CD4-positive, alpha-beta T cell (primary cell): ENCODE results near the gene RAB17. TPM values are rescaled to one million over a fixed set of nuclear protein-coding genes. Genes with fewer than 3 reads are reported as not detected.

ENCODE experiments used
- ATAC-seq: fragments of 200-7000 bp; cut with Tn5 transposase; one replicate; pipeline ENCODE4 v1.10.0; 2022; ENCODE audit warnings: mild to moderate bottlenecking; ENCODE audit not compliant: poor library complexity
- CTCF ChIA-PET: fragments of 350-600 bp; sonication (Branson Sonifier 250); formaldehyde crosslinking; loops from one replicate; lab custom pipeline; 2021; ENCODE audit warnings: antibody characterized with exemption, inconsistent platforms; lab: Charles Lee
- POLR2A ChIA-PET: fragments of 350-600 bp; sonication (Branson Sonifier 250); formaldehyde crosslinking; loops from one replicate; lab custom pipeline; 2021; ENCODE audit warnings: antibody characterized with exemption, inconsistent platforms; lab: Charles Lee
- DNase-seq, 14 experiments: peaks; one replicate each; pipeline ENCODE4 v3.0.0-alpha.2; 2013 to 2020; ENCODE audit warnings: mixed read lengths in 2 of 14
- H3K27ac ChIP-seq, 2 donors: one replicate each; pipeline versions ENCODE4 v1.5.1 to v1.7.0; 2013; ENCODE audit warnings: low read length in 2 of 2, low read depth in 1 of 2, mild to moderate bottlenecking in 1 of 2
- H3K27me3 ChIP-seq, 2 experiments: 1 replicate in 1 of 2; 2 replicates in 1 of 2; pipeline versions ENCODE4 v1.6.1 to v1.7.0; 2013; ENCODE audit warnings: low read length in 2 of 2, control low read depth in 1 of 2, mild to moderate bottlenecking in 1 of 2, moderate library complexity in 1 of 2; ENCODE audit not compliant: insufficient read depth in 2 of 2, control insufficient read depth in 1 of 2
- H3K36me3 ChIP-seq: one replicate; pipeline ENCODE4 v1.6.1; 2013; ENCODE audit warnings: low read length, control low read depth; ENCODE audit not compliant: insufficient read depth
- H3K4me1 ChIP-seq: one replicate; pipeline ENCODE4 v1.6.1; 2013; ENCODE audit warnings: low read length, control low read depth; ENCODE audit not compliant: insufficient read depth
- H3K4me3 ChIP-seq: one replicate; pipeline ENCODE4 v1.5.1; 2013; ENCODE audit warnings: mild to moderate bottlenecking, low read length, moderate library complexity
- H3K9me3 ChIP-seq, 2 experiments: 1 replicate in 1 of 2; 2 replicates in 1 of 2; pipeline versions ENCODE4 v1.6.1 to v1.7.0; 2013; ENCODE audit warnings: low read length in 2 of 2, mild to moderate bottlenecking in 2 of 2, control low read depth in 1 of 2, moderate library complexity in 1 of 2; ENCODE audit not compliant: control insufficient read depth in 1 of 2, insufficient read depth in 1 of 2
- H3K27ac Mint-ChIP-seq: one replicate; pipeline ENCODE4 v1.8.0; 2020; ENCODE audit warnings: mixed read lengths
- H3K27me3 Mint-ChIP-seq: one replicate; pipeline ENCODE4 v1.8.0; 2021; ENCODE audit warnings: mixed read lengths
- H3K36me3 Mint-ChIP-seq: one replicate; pipeline ENCODE4 v1.8.0; 2021; ENCODE audit warnings: low read depth, mixed read lengths
- H3K4me1 Mint-ChIP-seq: one replicate; pipeline ENCODE4 v1.8.0; 2021; ENCODE audit warnings: low read depth, mixed read lengths
- H3K4me3 Mint-ChIP-seq: one replicate; pipeline ENCODE4 v1.8.0; 2020; ENCODE audit warnings: mild to moderate bottlenecking, mixed read lengths
- H3K9me3 Mint-ChIP-seq: one replicate; pipeline ENCODE4 v1.8.0; 2020; ENCODE audit warnings: mixed read lengths
- CTCF ChIP-seq: fragments of 200-600 bp; IDR thresholded peaks from one replicate; pipeline ENCODE4 v1.8.0; 2022; ENCODE audit warnings: antibody characterized with exemption, mild to moderate bottlenecking
- intact Hi-C, 2 experiments: fragments of 100-400 bp; cut with DNase I in 1 of 2; cut with micrococcal nuclease in 1 of 2; formaldehyde crosslinking; loops; one replicate each; pipeline versions ENCODE4 v1.15.1 to v1.9.0; 2023 to 2025; cut with DNase I, micrococcal nuclease
- total RNA-seq, 174 experiments: library from RNA in 2 of 174; stranded (reverse) in 2 of 174; gene quantifications; one replicate each; pipeline ENCODE4 v1.2.3 and lab custom pipeline; 2021 to 2026

Gene RAB17
- total RNA-seq, 2 experiments from 2014 or later = not detected

- H3K27ac ChIP-seq = no peak overlapping the region
- no peaks in the 10 kb centered on the region for H3K9me3 Mint-ChIP-seq
- no peak for ATAC-seq
- no peaks in the 10 kb centered on the region for H3K36me3 ChIP-seq
- H3K4me1 Mint-ChIP-seq = no peaks in the 10 kb centered on the region
- H3K4me3 ChIP-seq = no peak overlapping the region
- peaks cover 0 to 16% of the 10 kb centered on the region in 2 experiments for H3K9me3 ChIP-seq
- no peaks in the 10 kb centered on the region for H3K36me3 Mint-ChIP-seq
- H3K4me1 ChIP-seq = no peaks in the 10 kb centered on the region
- no peak overlapping the region for H3K4me3 Mint-ChIP-seq
- no peak overlapping the region for H3K27ac Mint-ChIP-seq
- no peak for DNase-seq
- CTCF ChIA-PET = interaction anchor here (1.3 kb wide), 1 partner anchor 9 kb away, joined by 4 read pairs; no protein-coding TSS in a partner anchor
- intact Hi-C loops = no loop called here
- peaks cover 0 to 7% of the 10 kb centered on the region in 2 experiments for H3K27me3 ChIP-seq
- TF ChIP-seq CTCF = no peak
- POLR2A ChIA-PET = no interaction called here
- peaks cover 11% of the 10 kb centered on the region for H3K27me3 Mint-ChIP-seq
Measured at GRCh38 chr2:237563816-237564215, 26.7 kb downstream of the RAB17 start.

DNA sequence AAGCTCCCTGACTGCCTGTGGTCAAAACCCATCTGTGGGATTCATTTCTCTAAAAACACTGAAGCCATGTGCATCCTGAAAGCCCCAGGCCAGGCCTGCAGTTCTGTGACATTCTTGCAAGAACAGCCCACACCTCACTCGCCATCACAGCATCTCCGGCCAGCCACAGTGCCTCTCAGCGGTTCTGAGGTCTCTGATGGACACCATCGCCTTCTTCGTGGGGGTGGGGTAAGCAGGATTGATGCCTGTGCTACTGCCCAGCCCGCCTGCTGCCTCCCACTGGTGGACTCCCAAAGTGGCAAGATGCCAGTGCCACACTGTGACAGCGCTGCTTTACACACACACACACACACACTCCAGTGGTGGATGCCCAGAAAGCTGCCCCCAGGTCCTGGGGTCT lies 29.3 kb downstream of the RAB17 start:
- Histone ChIP-seq H3K9me3 (peaks cover 2 to 3% of the 10 kb centered on the region in 2 experiments), H3K27me3 (peaks cover 2 to 7% of the 10 kb centered on the region in 2 experiments), H3K4me1 (no peaks in the 10 kb centered on the region), H3K4me3 (no peak overlapping the region), H3K27ac (no peak overlapping the region), H3K36me3 (no peaks in the 10 kb centered on the region)
- peaks cover 12% of the 10 kb centered on the region for H3K4me1 Mint-ChIP-seq
- ATAC-seq = no peak
- POLR2A ChIA-PET = no interaction called here
- no peak for DNase-seq
- H3K9me3 Mint-ChIP-seq = peaks cover under 1% of the 10 kb centered on the region
- no peaks in the 10 kb centered on the region for H3K36me3 Mint-ChIP-seq
- TF ChIP-seq CTCF = no peak
- no peak overlapping the region for H3K27ac Mint-ChIP-seq
- peaks cover 16% of the 10 kb centered on the region for H3K27me3 Mint-ChIP-seq
- H3K4me3 Mint-ChIP-seq = no peak overlapping the region
- intact Hi-C loops = no loop called here
- CTCF ChIA-PET = no interaction called here

GRCh38 chr2:237558961-237559641 lies 31.4 kb downstream of the RAB17 start:
- Histone ChIP-seq H3K27me3 (peaks cover 2 to 4% of the 10 kb centered on the region in 2 experiments), H3K27ac (no peak overlapping the region), H3K4me1 (no peaks in the 10 kb centered on the region), H3K4me3 (no peak overlapping the region), H3K36me3 (no peaks in the 10 kb centered on the region), H3K9me3 (peaks cover 6 to 12% of the 10 kb centered on the region in 2 experiments)
- H3K4me3 Mint-ChIP-seq = no peak overlapping the region
- no peaks in the 10 kb centered on the region for H3K36me3 Mint-ChIP-seq
- H3K27ac Mint-ChIP-seq = no peak overlapping the region
- DNase-seq (no peak), ATAC-seq (no peak)
- peaks cover 12% of the 10 kb centered on the region for H3K4me1 Mint-ChIP-seq
- TF ChIP-seq CTCF = no peak
- H3K27me3 Mint-ChIP-seq = peaks cover 14% of the 10 kb centered on the region
- CTCF ChIA-PET = interaction anchor here (1.0 to 1.1 kb wide), 2 partner anchors 13 to 46 kb away, joined by 3 to 4 read pairs; no protein-coding TSS in a partner anchor
- intact Hi-C loops = no loop called here
- H3K9me3 Mint-ChIP-seq = peaks cover 3% of the 10 kb centered on the region
- POLR2A ChIA-PET = no interaction called here
